Right lobe of liver (tissue), 6 donors: ENCODE results near the gene MAD2L1BP. TPM values are rescaled to one million over a fixed set of nuclear protein-coding genes. Genes with fewer than 3 reads are reported as not detected.

ENCODE experiments used
- ATAC-seq, 4 donors: fragments of 200-7000 bp; cut with Tn5 transposase; one replicate each; pipeline ENCODE4 v1.9.1; 2020; ENCODE audit warnings: mild to moderate bottlenecking in 4 of 4, moderate library complexity in 4 of 4
- DNase-seq, 3 donors: peaks; one replicate each; pipeline ENCODE4 v3.0.0-alpha.2; 2020
- H3K27ac ChIP-seq, 3 donors: fragments of 200-600 bp; one replicate each; pipeline ENCODE4 v1.8.0; 2022
- H3K27me3 ChIP-seq, 2 donors: fragments of 200-600 bp; one replicate each; pipeline ENCODE4 v1.8.0; 2022
- H3K36me3 ChIP-seq, 4 donors: fragments of 200-600 bp; sonication (generic) in 1 of 4; one replicate each; pipeline versions ENCODE4 v1.5.1 to v1.8.0; 2017 to 2022; ENCODE audit warnings: control low read depth in 1 of 4
- H3K4me1 ChIP-seq, 4 donors: fragments of 200-600 bp; sonication (generic) in 1 of 4; one replicate each; pipeline versions ENCODE4 v1.5.1 to v1.8.0; 2017 to 2022; ENCODE audit warnings: control low read depth in 1 of 4
- H3K4me3 ChIP-seq, 3 donors: fragments of 200-600 bp; one replicate each; pipeline ENCODE4 v1.8.0; 2022
- H3K9me3 ChIP-seq, 4 donors: fragments of 200-600 bp; sonication (generic) in 1 of 4; one replicate each; pipeline versions ENCODE4 v1.5.1 to v1.8.0; 2017 to 2022; ENCODE audit warnings: control low read depth in 1 of 4
- CTCF ChIP-seq, 4 donors: fragments of 200-600 bp in 3 of 4; fragments of 450-650 bp in 1 of 4; IDR thresholded peaks; one replicate each; pipeline versions ENCODE4 v1.5.1 to v1.8.0; 2016 to 2022; ENCODE audit warnings: antibody characterized with exemption in 4 of 4, mild to moderate bottlenecking in 2 of 4
- POLR2A ChIP-seq: fragments of 450-650 bp; IDR thresholded peaks from one replicate; pipeline ENCODE4 v1.6.1; 2017; ENCODE audit warnings: antibody characterized with exemption, mild to moderate bottlenecking
- WGBS: methylation state at CpG from one replicate; pipeline ENCODE4 v1.1.6; 2018; ENCODE audit warnings: low coverage, low lambda C conversion rate; ENCODE audit not compliant: insufficient coverage; ENCODE audit errors: missing lambda C conversion rate; 5-methylcytosine and 5-hydroxymethylcytosine counted together
- intact Hi-C, 2 donors: fragments of 100-400 bp; cut with DNase I; formaldehyde crosslinking; loops; one replicate each; pipeline versions ENCODE4 v1.11.2 to v1.14.1; 2022
- total RNA-seq, 6 experiments: library from RNA; depleted of rRNA in 2 of 6; stranded (reverse); fragments of >200 nt in 2 of 6; fragmentation: NEBNext Ultra II Directional in 3 of 6; extraction: Animal tissue kit (Norgen Biotek cat#: 25700) in 3 of 6; gene quantifications; one replicate each; pipeline versions ENCODE4 v1.1.0 to v1.2.4, GENCODE V29; 2016 to 2023
- donor health status: DM: no; HTN: yes; CAD: no.
- donor health status: DM: no; HTN: no; CAD: no.
- donor health status: DM: no; HTN: no; CAD: no.
- donor health status: DM: no; HTN: yes; CAD: no.
- donor health status: DM: no; HTN: yes; CAD: no.

Gene MAD2L1BP
- total RNA-seq, 6 experiments from 2014 or later: 11.7 to 31.7 (median 14.6) TPM

GRCh38 chr6:43683708-43684455 is 48.2 kb downstream of the MAD2L1BP start:
- WGBS: 100% methylated on average over 1 of the region's 1 CpG

GRCh38 chr6:43687079-43687436 is 51.4 kb downstream of the MAD2L1BP start:
- no peaks in the 10 kb centered on the region for H3K9me3 ChIP-seq
- no peak for ATAC-seq
- H3K36me3 ChIP-seq: no peaks in the 10 kb centered on the region
- WGBS: 3% methylated on average over 5 of the region's 10 CpGs
- H3K27me3 ChIP-seq: peaks cover 0 to under 1% of the 10 kb centered on the region in 2 donors
- H3K4me1 ChIP-seq: peaks cover 0 to 9% (median 1%) of the 10 kb centered on the region in 4 donors
- peak overlapping the region in 2 of 3 donors; percentile 32 to 58 for H3K27ac ChIP-seq
- H3K4me3 ChIP-seq: peak overlapping the region; percentile 80 to 83 (median 81)
- no peak for DNase-seq
- no peak for TF ChIP-seq POLR2A
- no peak for TF ChIP-seq CTCF (IDR thresholded peaks at IDR 0.05)
- intact Hi-C loops: no loop called here

More at GRCh38 chr6:43683708-43684455, 48.2 kb downstream of the MAD2L1BP start:
- peaks cover 0 to 9% (median 3%) of the 10 kb centered on the region in 4 donors for H3K36me3 ChIP-seq
- H3K4me1 ChIP-seq: peaks cover 0 to 9% (median 1%) of the 10 kb centered on the region in 4 donors
- H3K27ac ChIP-seq: no peak overlapping the region
- TF ChIP-seq CTCF (IDR thresholded peaks at IDR 0.05): no peak
- no peak for DNase-seq
- no peak overlapping the region for H3K4me3 ChIP-seq
- H3K27me3 ChIP-seq: no peaks in the 10 kb centered on the region
- peak in 1 of 4 donors; percentile 20 for ATAC-seq
- intact Hi-C loops: no loop called here
- H3K9me3 ChIP-seq: no peaks in the 10 kb centered on the region

- Histone ChIP-seq H3K27ac (peak within 1 kb of the TSS in 2 of 3 donors; percentile 32 to 58), H3K27me3 (peaks cover 0 to 5% of the 10 kb centered on the region in 2 donors), H3K4me1 (peaks cover 0 to 9% (median 1%) of the 10 kb centered on the region in 4 donors), H3K36me3 (no peaks in the 10 kb centered on the region), H3K9me3 (no peaks in the 10 kb centered on the region), H3K4me3 (peak within 1 kb of the TSS; percentile 80 to 83 (median 81))
- ATAC-seq (peak; percentile 97 to 99 (median 99)), DNase-seq (peak; percentile 82 to 88 (median 86))
- intact Hi-C loops: no loop called here
- WGBS: 4% methylated on average over 23 of the region's 43 CpGs
- TF ChIP-seq CTCF (IDR thresholded peaks at IDR 0.05) (no peak), POLR2A (peak; percentile 43)
These were observed 52.1 kb downstream of the MAD2L1BP start, which contains the start of gene MRPS18A for GRCh38 chr6:43687437-43688347. Gene MRPS18A, minus strand, starts transcription at chr6:43687791. Its CDS starts 12 bp downstream, at chr6:43687779.

- Histone ChIP-seq H3K4me3 (no peak overlapping the region), H3K9me3 (no peaks in the 10 kb centered on the region), H3K36me3 (no peaks in the 10 kb centered on the region), H3K27ac (no peak overlapping the region), H3K4me1 (peaks cover 0 to 9% (median 1%) of the 10 kb centered on the region in 4 donors), H3K27me3 (peaks cover 0 to 5% of the 10 kb centered on the region in 2 donors)
- TF ChIP-seq CTCF (IDR thresholded peaks at IDR 0.05): no peak
- TF ChIP-seq POLR2A: no peak
- 70% methylated on average over 2 of the region's 2 CpGs for WGBS
- DNase-seq (no peak), ATAC-seq (no peak)
- intact Hi-C loops: no loop called here
These were observed 53.8 kb downstream of the MAD2L1BP start for GRCh38 chr6:43689421-43689820.

Other genes starting within 250 kb of the MAD2L1BP start
- 10 to 100 TPM in 1 of 6 experiments, 1 to 10 TPM in 5; 5.8 to 10.7 (median 7.5) TPM for gene ABCC10, start 208.3 kb upstream of the MAD2L1BP start, total RNA-seq
- under 1 TPM in 1 of 6 experiments, not detected in 5; 0.13 TPM for gene DLK2, start 180.3 kb upstream of the MAD2L1BP start, total RNA-seq
- 10 to 100 TPM in 5 of 6 experiments, 1 to 10 TPM in 1; 9.2 to 16.0 (median 12.9) TPM for gene TJAP1, start 158.3 kb upstream of the MAD2L1BP start, total RNA-seq
- gene LRRC73, start 125.5 kb upstream of the MAD2L1BP start, total RNA-seq: under 1 TPM in 5 of 6 experiments, not detected in 1; 0.12 to 0.43 (median 0.26) TPM
- gene YIPF3, start 118.9 kb upstream of the MAD2L1BP start, total RNA-seq: 10 to 100 TPM; 58.9 to 70.0 (median 62.7) TPM
- gene POLR1C, start 118.8 kb upstream of the MAD2L1BP start, total RNA-seq: 10 to 100 TPM; 12.2 to 17.7 (median 14.1) TPM
- gene XPO5, start 59.8 kb upstream of the MAD2L1BP start, total RNA-seq: 10 to 100 TPM; 11.3 to 16.3 (median 12.6) TPM
- gene POLH, start 59.7 kb upstream of the MAD2L1BP start, total RNA-seq: 1 to 10 TPM; 5.1 to 9.3 (median 6.8) TPM
- 10 to 100 TPM; 12.5 to 39.9 (median 19.2) TPM for gene GTPBP2, start 6.6 kb upstream of the MAD2L1BP start, total RNA-seq
- gene RSPH9, start 9.2 kb downstream of the MAD2L1BP start, total RNA-seq: not detected
- gene MRPS18A, start 52.0 kb downstream of the MAD2L1BP start, total RNA-seq: 10 to 100 TPM; 23.5 to 45.4 (median 25.6) TPM
- 100 to 1,000 TPM in 5 of 6 experiments, 10 to 100 TPM in 1; 91.3 to 571 (median 132) TPM for gene VEGFA, start 134.4 kb downstream of the MAD2L1BP start, total RNA-seq